Fibroblast of lung (primary cell): ENCODE results near the gene DYRK1A. TPM values are rescaled to one million over a fixed set of nuclear protein-coding genes. Genes with fewer than 3 reads are reported as not detected.

Experiments used
- DNase-seq, 2 donors: peaks; one replicate each; pipeline versions ENCODE4 v3.0.0 to v3.0.0-alpha.2; 2010; ENCODE audit warnings: low read depth in 2 of 2
- H2AFZ ChIP-seq: 2 replicates; pipeline ENCODE4 v1.5.1; 2012; ENCODE audit warnings: low read length, control low read depth, inconsistent platforms
- H3K27ac ChIP-seq: 2 replicates; pipeline ENCODE4 v1.5.1; 2011; ENCODE audit warnings: low read length, control low read depth; ENCODE audit not compliant: insufficient read depth
- H3K27me3 ChIP-seq: 2 replicates; pipeline ENCODE4 v1.5.1; 2011; ENCODE audit warnings: mild to moderate bottlenecking, low read length; ENCODE audit not compliant: control insufficient read depth, insufficient read depth
- H3K36me3 ChIP-seq: 2 replicates; pipeline ENCODE4 v1.5.1; 2011; ENCODE audit warnings: low read length; ENCODE audit not compliant: control insufficient read depth, insufficient read depth
- H3K4me1 ChIP-seq: 2 replicates; pipeline ENCODE4 v1.5.1; 2011; ENCODE audit warnings: low read length; ENCODE audit not compliant: control insufficient read depth, insufficient read depth; ENCODE audit errors: extremely low read depth
- H3K4me2 ChIP-seq: 2 replicates; pipeline ENCODE4 v1.5.1; 2011; ENCODE audit warnings: low read length, control low read depth; ENCODE audit not compliant: insufficient read depth; ENCODE audit errors: extremely low read depth
- H3K4me3 ChIP-seq, 4 experiments: fragments of 200-600 bp in 1 of 4; sonication (generic) in 1 of 4; replicated peaks in 1 of 4; 2 replicates each; pipeline ENCODE4 v1.5.1; 2011 to 2016; ENCODE audit warnings: low read length in 4 of 4, low read depth in 3 of 4, mild to moderate bottlenecking in 3 of 4, control low read depth in 2 of 4, inconsistent platforms in 1 of 4, mixed read lengths in 1 of 4; ENCODE audit not compliant: insufficient read depth in 1 of 4; ENCODE audit errors: control extremely low read depth in 1 of 4
- H3K79me2 ChIP-seq: 2 replicates; pipeline ENCODE4 v1.5.1; 2012; ENCODE audit warnings: mild to moderate bottlenecking, low read length, inconsistent platforms; ENCODE audit not compliant: control insufficient read depth, insufficient read depth
- H3K9ac ChIP-seq: 2 replicates; pipeline ENCODE4 v1.5.1; 2011; ENCODE audit warnings: mild to moderate bottlenecking, low read length, control low read depth; ENCODE audit not compliant: insufficient read depth
- H3K9me3 ChIP-seq: 2 replicates; pipeline ENCODE4 v1.5.1; 2012; ENCODE audit warnings: low read depth, low read length; ENCODE audit not compliant: control insufficient read depth, insufficient read depth
- H4K20me1 ChIP-seq: 2 replicates; pipeline ENCODE4 v1.5.1; 2011; ENCODE audit warnings: low read length; ENCODE audit not compliant: control insufficient read depth, insufficient read depth; ENCODE audit errors: extremely low read depth
- EZH2 ChIP-seq: IDR thresholded peaks from 2 replicates; pipeline ENCODE4 v1.5.1; 2012; ENCODE audit warnings: low read length, control low read depth, mild to moderate bottlenecking; ENCODE audit errors: missing control alignments
- polyA plus RNA-seq, 2 donors: library from polyadenylated mRNA; depleted of rRNA in 1 of 2; stranded (reverse) in 1 of 2; unstranded in 1 of 2; fragments of >200 nt; gene quantifications; 2 replicates each; pipeline ENCODE4 v1.2.1, GENCODE V29; 2011 to 2012; ENCODE audit warnings: missing spikeins in 1 of 2
- total RNA-seq: library from RNA; depleted of rRNA; stranded (reverse); fragments of >200 nt; gene quantifications from 2 replicates; pipeline ENCODE4 v1.2.1, GENCODE V29; 2014
- TF ChIP-seq, protein P1 (sequence below), 2 donors: IDR thresholded peaks in 1 of 2; conservative IDR thresholded peaks in 1 of 2; 1 replicate in 1 of 2; 2 replicates in 1 of 2; pipeline ENCODE4 v1.5.1; 2011 to 2012; ENCODE audit warnings: low read length in 2 of 2, control low read depth in 1 of 2, inconsistent platforms in 1 of 2, low read depth in 1 of 2, mild to moderate bottlenecking in 1 of 2

Gene DYRK1A
- total and polyA plus RNA-seq, 2 donors (not counting 1 experiment from before 2014, with no cell fraction given): 45.9 to 64.1 TPM

DNA sequence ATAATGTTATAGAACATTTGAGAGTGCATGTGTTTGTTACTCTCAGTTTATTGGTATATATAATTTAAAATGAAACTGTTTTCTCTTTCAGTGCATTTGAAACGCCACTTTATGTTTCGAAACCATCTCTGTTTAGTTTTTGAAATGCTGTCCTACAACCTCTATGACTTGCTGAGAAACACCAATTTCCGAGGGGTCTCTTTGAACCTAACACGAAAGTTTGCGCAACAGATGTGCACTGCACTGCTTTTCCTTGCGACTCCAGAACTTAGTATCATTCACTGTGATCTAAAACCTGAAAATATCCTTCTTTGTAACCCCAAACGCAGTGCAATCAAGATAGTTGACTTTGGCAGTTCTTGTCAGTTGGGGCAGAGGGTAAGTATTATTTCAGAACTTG, 123.5 kb downstream of the DYRK1A start:
- no peak overlapping the region for H2AFZ ChIP-seq
- H3K79me2 ChIP-seq: no peaks in the 10 kb centered on the region
- TF ChIP-seq EZH2: no peak
- TF ChIP-seq, protein P1, sequence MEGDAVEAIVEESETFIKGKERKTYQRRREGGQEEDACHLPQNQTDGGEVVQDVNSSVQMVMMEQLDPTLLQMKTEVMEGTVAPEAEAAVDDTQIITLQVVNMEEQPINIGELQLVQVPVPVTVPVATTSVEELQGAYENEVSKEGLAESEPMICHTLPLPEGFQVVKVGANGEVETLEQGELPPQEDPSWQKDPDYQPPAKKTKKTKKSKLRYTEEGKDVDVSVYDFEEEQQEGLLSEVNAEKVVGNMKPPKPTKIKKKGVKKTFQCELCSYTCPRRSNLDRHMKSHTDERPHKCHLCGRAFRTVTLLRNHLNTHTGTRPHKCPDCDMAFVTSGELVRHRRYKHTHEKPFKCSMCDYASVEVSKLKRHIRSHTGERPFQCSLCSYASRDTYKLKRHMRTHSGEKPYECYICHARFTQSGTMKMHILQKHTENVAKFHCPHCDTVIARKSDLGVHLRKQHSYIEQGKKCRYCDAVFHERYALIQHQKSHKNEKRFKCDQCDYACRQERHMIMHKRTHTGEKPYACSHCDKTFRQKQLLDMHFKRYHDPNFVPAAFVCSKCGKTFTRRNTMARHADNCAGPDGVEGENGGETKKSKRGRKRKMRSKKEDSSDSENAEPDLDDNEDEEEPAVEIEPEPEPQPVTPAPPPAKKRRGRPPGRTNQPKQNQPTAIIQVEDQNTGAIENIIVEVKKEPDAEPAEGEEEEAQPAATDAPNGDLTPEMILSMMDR (conservative IDR thresholded peaks at IDR 0.05 in 1 of 2, IDR thresholded peaks at IDR 0.05 in 1 of 2; ENCODE audit: low read depth in 1 of 2, low read length in 2 of 2): no peak

DNA sequence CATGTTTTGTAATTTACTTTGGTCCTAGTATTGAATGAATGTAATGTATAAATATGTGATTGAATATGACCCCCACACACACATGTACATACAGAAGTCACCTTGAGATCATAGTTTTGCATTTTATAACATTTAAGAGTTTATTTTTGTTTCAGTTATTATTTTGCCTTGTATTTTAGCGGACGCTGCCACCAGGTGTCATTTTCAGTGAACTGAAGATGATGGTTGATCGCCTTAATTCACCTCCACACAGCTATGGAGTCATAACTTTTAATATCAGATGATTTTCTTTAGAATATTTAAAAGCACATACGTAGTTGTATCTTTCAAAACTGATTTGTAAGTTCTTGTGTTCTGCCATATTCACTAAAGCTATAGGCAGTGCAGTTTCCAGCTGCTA, 130.4 kb downstream of the DYRK1A start:
- DNase-seq: peak in 1 of 2 donors; percentile 25
- no peak overlapping the region for H3K4me2 ChIP-seq

More for the DNA sequence above, 123.5 kb downstream of the DYRK1A start:
- Histone ChIP-seq H3K4me1 (no peaks in the 10 kb centered on the region), H3K27me3 (no peaks in the 10 kb centered on the region), H3K36me3 (peaks cover 2% of the 10 kb centered on the region), H3K9me3 (no peaks in the 10 kb centered on the region), H3K4me3 (no peak overlapping the region), H3K4me2 (no peak overlapping the region), H4K20me1 (no peaks in the 10 kb centered on the region), H3K9ac (no peak overlapping the region), H3K27ac (no peak overlapping the region)
- DNase-seq: no peak

DNA sequence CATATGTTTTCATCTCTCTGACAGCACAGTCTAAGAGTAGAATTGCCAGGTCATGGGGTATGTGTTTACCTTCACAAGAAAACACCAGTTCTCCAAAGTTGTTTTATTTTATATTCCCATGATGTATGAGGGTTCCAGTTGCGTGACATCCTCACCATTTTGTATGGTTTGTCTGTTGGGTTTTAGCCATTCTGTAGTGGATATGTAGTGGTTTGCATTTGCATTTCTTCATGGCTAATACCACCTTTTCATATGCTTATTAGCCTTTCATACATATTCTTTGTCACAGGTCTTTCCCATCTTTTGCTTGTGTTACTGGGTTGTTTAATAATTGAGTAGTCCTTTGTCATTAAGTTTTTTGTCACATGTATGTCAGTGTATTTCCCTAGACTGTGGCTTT, 132.1 kb downstream of the DYRK1A start:
- TF ChIP-seq EZH2: no peak
- TF ChIP-seq, protein P1 (conservative IDR thresholded peaks at IDR 0.05 in 1 of 2, IDR thresholded peaks at IDR 0.05 in 1 of 2; ENCODE audit: low read depth in 1 of 2, low read length in 2 of 2): no peak
- H3K27ac ChIP-seq: no peak overlapping the region
- H3K79me2 ChIP-seq: no peaks in the 10 kb centered on the region
- H3K4me3 ChIP-seq: no peak overlapping the region
- H3K27me3 ChIP-seq: no peaks in the 10 kb centered on the region
- no peak for DNase-seq
- H3K9ac ChIP-seq: no peak overlapping the region
- H3K4me2 ChIP-seq: no peak overlapping the region
- H3K36me3 ChIP-seq: no peaks in the 10 kb centered on the region
- H2AFZ ChIP-seq: no peak overlapping the region
- H3K4me1 ChIP-seq: no peaks in the 10 kb centered on the region
- H3K9me3 ChIP-seq: no peaks in the 10 kb centered on the region
- no peaks in the 10 kb centered on the region for H4K20me1 ChIP-seq

More for the DNA sequence above, 130.4 kb downstream of the DYRK1A start:
- no peaks in the 10 kb centered on the region for H3K27me3 ChIP-seq
- no peaks in the 10 kb centered on the region for H3K9me3 ChIP-seq
- no peak overlapping the region for H2AFZ ChIP-seq
- H3K36me3 ChIP-seq: peaks cover 2% of the 10 kb centered on the region
- H3K4me1 ChIP-seq: no peaks in the 10 kb centered on the region
- no peaks in the 10 kb centered on the region for H4K20me1 ChIP-seq
- TF ChIP-seq, protein P1 (conservative IDR thresholded peaks at IDR 0.05 in 1 of 2, IDR thresholded peaks at IDR 0.05 in 1 of 2; ENCODE audit: low read depth in 1 of 2, low read length in 2 of 2): peak in 1 of 2 donors; percentile 9
- TF ChIP-seq EZH2: no peak
- H3K79me2 ChIP-seq: no peaks in the 10 kb centered on the region
- H3K4me3 ChIP-seq: no peak overlapping the region
- no peak overlapping the region for H3K27ac ChIP-seq
- H3K9ac ChIP-seq: no peak overlapping the region
